HFF-Myc (cell line): ENCODE data around the gene TBC1D25.

Experiments
- DNase-seq: peaks from one replicate; pipeline ENCODE4 v3.0.0-alpha.2; 2011; ENCODE audit warnings: low read depth; ENCODE audit errors: extremely low read depth
- H3K4me3 ChIP-seq: replicated peaks from 2 replicates; pipeline ENCODE4 v1.5.1; 2011; ENCODE audit warnings: low read depth, mild to moderate bottlenecking, control low read depth, low read length
- TF ChIP-seq, protein P1 (sequence below): IDR thresholded peaks from 2 replicates; pipeline ENCODE4 v1.5.1; 2012; ENCODE audit warnings: mild to moderate bottlenecking, low read depth, low read length, control low read depth; ENCODE audit errors: missing control alignments

Gene TBC1D25

DNA sequence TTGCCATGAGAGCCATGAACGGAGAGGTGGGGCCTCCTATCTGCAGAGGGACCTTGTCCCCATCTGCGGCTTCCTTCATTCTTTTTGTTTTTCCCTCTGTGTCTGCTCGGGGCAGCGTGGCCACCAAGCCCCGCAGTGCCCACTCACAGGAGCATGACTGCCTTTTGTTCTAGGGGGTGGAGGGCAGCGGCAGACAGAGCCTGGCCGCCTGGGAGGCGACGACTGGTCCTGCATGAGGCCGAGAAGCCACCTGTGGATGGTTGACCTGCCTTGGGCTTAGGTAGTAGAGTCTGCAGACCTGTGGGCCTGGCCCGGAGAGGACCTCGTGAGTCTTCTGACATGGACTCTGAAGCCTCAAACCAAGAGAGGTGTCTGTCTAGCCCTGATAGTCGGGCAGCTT, 36.1 kb downstream of the TBC1D25 start:
- TF ChIP-seq, protein P1, sequence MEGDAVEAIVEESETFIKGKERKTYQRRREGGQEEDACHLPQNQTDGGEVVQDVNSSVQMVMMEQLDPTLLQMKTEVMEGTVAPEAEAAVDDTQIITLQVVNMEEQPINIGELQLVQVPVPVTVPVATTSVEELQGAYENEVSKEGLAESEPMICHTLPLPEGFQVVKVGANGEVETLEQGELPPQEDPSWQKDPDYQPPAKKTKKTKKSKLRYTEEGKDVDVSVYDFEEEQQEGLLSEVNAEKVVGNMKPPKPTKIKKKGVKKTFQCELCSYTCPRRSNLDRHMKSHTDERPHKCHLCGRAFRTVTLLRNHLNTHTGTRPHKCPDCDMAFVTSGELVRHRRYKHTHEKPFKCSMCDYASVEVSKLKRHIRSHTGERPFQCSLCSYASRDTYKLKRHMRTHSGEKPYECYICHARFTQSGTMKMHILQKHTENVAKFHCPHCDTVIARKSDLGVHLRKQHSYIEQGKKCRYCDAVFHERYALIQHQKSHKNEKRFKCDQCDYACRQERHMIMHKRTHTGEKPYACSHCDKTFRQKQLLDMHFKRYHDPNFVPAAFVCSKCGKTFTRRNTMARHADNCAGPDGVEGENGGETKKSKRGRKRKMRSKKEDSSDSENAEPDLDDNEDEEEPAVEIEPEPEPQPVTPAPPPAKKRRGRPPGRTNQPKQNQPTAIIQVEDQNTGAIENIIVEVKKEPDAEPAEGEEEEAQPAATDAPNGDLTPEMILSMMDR = no peak
- no peak for DNase-seq
- H3K4me3 ChIP-seq = peak overlapping the region; percentile 91

DNA sequence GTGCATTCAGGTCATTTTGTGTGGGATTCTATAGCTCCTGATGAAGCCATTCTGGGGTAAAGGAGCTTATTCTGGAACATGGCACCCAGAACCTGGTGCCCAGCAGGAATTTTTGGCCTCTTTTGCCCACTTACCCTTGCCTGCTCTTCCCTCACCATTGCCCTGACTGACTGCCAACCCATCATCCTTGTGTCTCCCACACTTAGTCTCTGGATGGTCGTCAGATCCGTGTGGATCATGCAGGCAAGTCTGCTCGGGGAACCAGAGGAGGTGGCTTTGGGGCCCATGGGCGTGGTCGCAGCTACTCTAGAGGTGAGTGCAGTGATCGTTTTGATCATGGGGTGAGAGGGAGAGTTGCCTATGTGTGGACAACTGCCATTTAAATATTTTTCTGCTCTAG, 36.6 kb downstream of the TBC1D25 start:
- no peak for DNase-seq
- TF ChIP-seq, protein P1 = no peak
- peak overlapping the region; percentile 91 for H3K4me3 ChIP-seq

DNA sequence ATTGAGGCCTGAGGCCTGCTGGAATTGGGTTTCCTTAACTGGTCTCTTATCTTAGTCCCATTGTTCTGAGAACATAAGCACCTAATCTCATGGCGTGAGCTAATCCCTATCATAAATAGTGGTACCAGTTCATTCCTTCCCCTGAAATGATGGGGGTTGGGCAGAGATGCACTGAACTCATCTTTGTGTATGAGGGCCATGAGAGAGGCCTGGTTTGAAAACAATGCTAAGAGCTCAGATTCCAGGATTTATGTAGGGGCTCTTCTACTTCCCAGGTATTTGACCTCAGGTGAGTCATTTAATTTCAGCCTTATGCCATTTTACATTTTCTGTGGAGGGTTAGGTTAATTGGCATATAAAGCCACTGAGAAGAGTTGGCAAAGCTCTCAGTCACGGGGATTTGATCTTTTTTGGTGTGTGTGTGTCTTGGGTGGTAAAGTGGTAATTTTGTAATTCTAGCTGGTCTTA, 39.2 kb downstream of the TBC1D25 start:
- H3K4me3 ChIP-seq = no peak overlapping the region
- no peak for DNase-seq
- TF ChIP-seq, protein P1 = no peak

DNA sequence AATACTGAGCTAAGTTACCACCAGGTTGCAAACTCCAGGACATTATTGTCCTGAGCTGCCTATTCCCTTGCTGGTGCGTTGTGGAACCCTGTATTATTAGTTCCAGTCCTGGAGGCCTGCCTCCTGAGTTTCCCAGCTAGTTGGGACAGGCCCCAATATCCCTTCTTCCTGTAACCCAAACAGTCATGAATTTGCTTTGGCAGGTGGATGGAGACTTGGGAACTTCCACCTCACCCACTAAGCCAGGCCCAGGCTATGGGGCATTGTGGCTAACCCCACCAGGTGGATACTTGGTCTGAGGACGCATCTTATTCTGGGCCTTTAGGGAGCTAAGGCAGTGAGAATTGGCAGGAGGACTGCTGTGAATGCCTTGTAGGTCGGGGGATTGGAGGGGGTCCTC, 39.7 kb downstream of the TBC1D25 start:
- DNase-seq = no peak
- TF ChIP-seq, protein P1 = no peak
- H3K4me3 ChIP-seq = no peak overlapping the region

DNA sequence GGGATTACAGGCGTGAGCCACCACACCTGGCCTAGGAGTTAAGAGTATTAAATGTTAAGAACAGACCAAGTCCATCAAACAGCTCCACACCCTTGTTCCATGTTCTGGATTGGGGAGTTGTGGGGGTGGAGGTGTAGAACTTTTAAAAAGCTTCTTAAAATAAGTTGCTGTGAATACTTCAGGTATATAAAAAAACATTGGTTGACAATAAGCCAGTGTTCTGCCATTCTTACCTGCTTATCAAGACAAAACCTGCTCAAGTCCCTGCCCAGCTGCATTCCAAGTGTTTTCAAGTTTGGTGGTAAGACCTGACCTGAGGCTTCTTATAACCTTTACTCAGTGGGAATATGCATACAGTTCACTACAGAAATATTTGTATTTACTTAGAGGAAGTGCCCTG, 41.1 kb downstream of the TBC1D25 start:
- TF ChIP-seq, protein P1 = no peak
- DNase-seq = no peak

DNA sequence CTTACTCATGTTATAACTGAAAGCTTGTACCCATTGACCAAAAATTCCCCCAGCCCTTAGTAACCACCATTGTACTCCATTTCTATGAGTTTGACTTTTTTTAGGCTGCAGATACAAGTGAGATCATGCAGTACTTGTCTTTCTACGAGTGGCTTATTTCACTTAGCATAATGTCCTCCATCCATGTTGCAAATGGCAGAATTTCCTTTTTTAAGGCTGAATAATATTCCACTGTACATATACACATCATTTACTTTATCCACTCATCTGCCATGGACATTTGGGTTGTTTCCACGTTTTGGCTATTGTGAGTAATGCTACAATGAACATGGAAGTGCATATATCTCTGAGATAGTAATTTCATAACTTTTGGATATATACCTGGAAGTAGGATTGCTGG, 45.2 kb downstream of the TBC1D25 start:
- H3K4me3 ChIP-seq = no peak overlapping the region
- no peak for DNase-seq
- TF ChIP-seq, protein P1 = no peak

More for the DNA sequence above, 41.1 kb downstream of the TBC1D25 start:
- H3K4me3 ChIP-seq = no peak overlapping the region

DNA sequence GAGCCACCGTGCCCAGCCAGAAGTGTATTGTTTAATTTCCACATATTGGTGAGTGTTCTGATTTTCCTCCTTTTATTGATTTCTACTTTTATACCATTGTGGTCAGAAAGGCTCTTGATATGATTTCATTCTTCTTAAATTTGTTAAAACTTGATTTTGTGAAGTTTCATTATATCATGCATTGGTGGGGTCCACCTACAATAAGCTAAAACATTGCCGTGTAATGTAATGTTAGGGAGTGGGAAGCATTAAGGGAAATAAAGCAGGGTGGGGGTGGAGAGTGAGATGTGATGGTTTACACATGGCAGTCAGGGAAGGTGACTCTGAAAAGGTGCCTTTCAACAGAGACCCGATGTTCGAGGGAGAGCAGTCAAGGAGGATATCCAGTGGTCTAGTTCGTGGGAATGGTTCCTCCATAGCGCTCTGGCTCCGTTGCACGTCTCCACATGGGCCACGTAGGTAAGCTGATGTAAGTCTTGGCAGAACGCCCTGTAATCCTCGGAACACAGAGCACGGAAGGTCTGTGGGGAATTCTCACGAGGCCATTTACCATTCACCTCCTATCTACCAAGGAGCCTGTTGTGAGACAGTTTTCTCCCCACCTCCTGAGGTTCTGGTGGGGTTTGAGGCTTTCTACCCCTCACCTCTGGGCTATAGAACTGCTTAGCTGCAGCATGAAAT, 50.1 kb downstream of the TBC1D25 start:
- no peak overlapping the region for H3K4me3 ChIP-seq
- no peak for DNase-seq

More for the DNA sequence above, 50.1 kb downstream of the TBC1D25 start:
- TF ChIP-seq, protein P1 = no peak
